Natural killer cell (primary cell): ENCODE measurements around the gene MFSD12. TPM values are rescaled to one million over a fixed set of nuclear protein-coding genes. Genes with fewer than 3 reads are reported as not detected.

Experiments
- ATAC-seq, 3 donors: fragments of 150-1000 bp in 2 of 3; fragments of 200-7000 bp in 1 of 3; cut with Tn5 transposase; 1 replicate in 1 of 3; 2 replicates in 2 of 3; pipeline ENCODE4 v1.10.0; 2021; ENCODE audit warnings: mild to moderate bottlenecking in 2 of 3, moderate library complexity in 2 of 3
- DNase-seq, 2 donors: peaks; one replicate each; pipeline versions ENCODE4 v3.0.0 to v3.0.0-alpha.2; 2013 to 2021; ENCODE audit warnings: mixed read lengths in 1 of 2
- H3K27ac ChIP-seq: one replicate; pipeline ENCODE4 v1.5.1; 2013; ENCODE audit warnings: mild to moderate bottlenecking, low read length
- H3K27me3 ChIP-seq: one replicate; pipeline ENCODE4 v1.6.1; 2013; ENCODE audit warnings: low read length; ENCODE audit not compliant: control insufficient read depth, insufficient read depth
- H3K36me3 ChIP-seq: one replicate; pipeline ENCODE4 v1.6.1; 2013; ENCODE audit warnings: low read length; ENCODE audit not compliant: control insufficient read depth, insufficient read depth
- H3K4me1 ChIP-seq: one replicate; pipeline ENCODE4 v1.6.1; 2013; ENCODE audit warnings: low read length; ENCODE audit not compliant: control insufficient read depth, insufficient read depth
- H3K4me3 ChIP-seq: one replicate; pipeline ENCODE4 v1.5.1; 2013; ENCODE audit warnings: low read length
- H3K9me3 ChIP-seq: one replicate; pipeline ENCODE4 v1.6.1; 2013; ENCODE audit warnings: low read length; ENCODE audit not compliant: control insufficient read depth, insufficient read depth
- H3K27ac Mint-ChIP-seq, 2 donors: one replicate each; pipeline ENCODE4 v1.8.0; 2022; ENCODE audit warnings: mild to moderate bottlenecking in 2 of 2, mixed read lengths in 2 of 2, moderate library complexity in 1 of 2
- H3K27me3 Mint-ChIP-seq, 2 donors: one replicate each; pipeline ENCODE4 v1.8.0; 2022; ENCODE audit warnings: low read depth in 2 of 2, mixed read lengths in 2 of 2
- H3K36me3 Mint-ChIP-seq: one replicate; pipeline ENCODE4 v1.8.0; 2022; ENCODE audit warnings: mixed read lengths
- H3K4me1 Mint-ChIP-seq, 2 donors: one replicate each; pipeline ENCODE4 v1.8.0; 2022; ENCODE audit warnings: mixed read lengths in 2 of 2
- H3K4me3 Mint-ChIP-seq: one replicate; pipeline ENCODE4 v1.8.0; 2022; ENCODE audit warnings: mild to moderate bottlenecking, moderate library complexity, mixed read lengths
- H3K9me3 Mint-ChIP-seq, 2 donors: one replicate each; pipeline ENCODE4 v1.8.0; 2022; ENCODE audit warnings: mixed read lengths in 2 of 2
- CTCF ChIP-seq: fragments of 200-600 bp; IDR thresholded peaks from one replicate; pipeline ENCODE4 v1.8.0; 2022; ENCODE audit warnings: antibody characterized with exemption
- WGBS: methylation state at CpG from one replicate; pipeline ENCODE4 v1.1.7; 2013; ENCODE audit warnings: missing lambda C conversion rate; ENCODE audit not compliant: insufficient coverage; 5-methylcytosine and 5-hydroxymethylcytosine counted together
- intact Hi-C: fragments of 100-400 bp; cut with micrococcal nuclease; formaldehyde crosslinking; loops from one replicate; pipeline ENCODE4 v1.14.2; 2022
- total RNA-seq, 4 donors: library from RNA; stranded (reverse); fragments of 120-200 nt in 1 of 4; gene quantifications; one replicate each; pipeline versions ENCODE4 v1.2.3 to v1.2.4, GENCODE V29; 2013 to 2022

Gene MFSD12
- total RNA-seq, 3 donors from 2014 or later (not counting 1 experiment from before 2014, with no cell fraction given), result 29.8 to 34.5 (median 33.6) TPM

GRCh38 chr19:3549816-3550215, 7.6 kb downstream of the MFSD12 start:
- DNase-seq, result no peak
- H3K27ac ChIP-seq, result no peak overlapping the region
- intact Hi-C loops, result no loop called here

GRCh38 chr19:3548606-3549005, 8.8 kb downstream of the MFSD12 start:
- H3K4me3 ChIP-seq, result no peak overlapping the region
- Mint-ChIP-seq H3K9me3 (no peaks in the 10 kb centered on the region), H3K4me3 (no peak overlapping the region), H3K27me3 (no peaks in the 10 kb centered on the region), H3K27ac (no peak overlapping the region), H3K36me3 (no peaks in the 10 kb centered on the region), H3K4me1 (peaks cover 0 to 23% of the 10 kb centered on the region in 2 donors)
- peaks cover 27% of the 10 kb centered on the region for H3K36me3 ChIP-seq
- no peaks in the 10 kb centered on the region for H3K9me3 ChIP-seq
- H3K27ac ChIP-seq, result no peak overlapping the region
- no peak for TF ChIP-seq CTCF
- H3K27me3 ChIP-seq, result no peaks in the 10 kb centered on the region
- ATAC-seq (peak in 2 of 3 donors; percentile 14 to 44), DNase-seq (no peak)
- peaks cover 25% of the 10 kb centered on the region for H3K4me1 ChIP-seq
- 86% methylated on average over 14 of the region's 14 CpGs for WGBS
- intact Hi-C loops, result no loop called here

More at GRCh38 chr19:3549816-3550215, 7.6 kb downstream of the MFSD12 start:
- Histone ChIP-seq H3K27me3 (no peaks in the 10 kb centered on the region), H3K36me3 (peaks cover 20% of the 10 kb centered on the region), H3K4me1 (peaks cover 37% of the 10 kb centered on the region), H3K4me3 (no peak overlapping the region), H3K9me3 (no peaks in the 10 kb centered on the region)
- Mint-ChIP-seq H3K4me1 (peaks cover 0 to 28% of the 10 kb centered on the region in 2 donors), H3K4me3 (no peak overlapping the region), H3K27ac (no peak overlapping the region), H3K36me3 (no peaks in the 10 kb centered on the region), H3K9me3 (no peaks in the 10 kb centered on the region), H3K27me3 (no peaks in the 10 kb centered on the region)
- ATAC-seq, result no peak
- 93% methylated on average over 10 of the region's 10 CpGs for WGBS
- no peak for TF ChIP-seq CTCF

GRCh38 chr19:3547767-3548282, 9.6 kb downstream of the MFSD12 start:
- 94% methylated on average over 36 of the region's 36 CpGs for WGBS
- Mint-ChIP-seq H3K36me3 (no peaks in the 10 kb centered on the region), H3K4me1 (peaks cover 0 to 19% of the 10 kb centered on the region in 2 donors), H3K27me3 (no peaks in the 10 kb centered on the region), H3K4me3 (no peak overlapping the region), H3K27ac (peak overlapping the region in 1 of 2 donors; percentile 56), H3K9me3 (no peaks in the 10 kb centered on the region)
- no peaks in the 10 kb centered on the region for H3K27me3 ChIP-seq
- ATAC-seq (no peak), DNase-seq (no peak)
- H3K4me1 ChIP-seq, result peaks cover 19% of the 10 kb centered on the region
- no peaks in the 10 kb centered on the region for H3K9me3 ChIP-seq
- H3K27ac ChIP-seq, result no peak overlapping the region
- H3K36me3 ChIP-seq, result peaks cover 27% of the 10 kb centered on the region
- TF ChIP-seq CTCF, result peak; percentile 23
- no peak overlapping the region for H3K4me3 ChIP-seq
- intact Hi-C loops, result no loop called here

- H3K27me3 Mint-ChIP-seq, result no peaks in the 10 kb centered on the region
- ATAC-seq (no peak), DNase-seq (peak in 1 of 2 donors; percentile 49)
- Histone ChIP-seq H3K4me1 (peaks cover 14% of the 10 kb centered on the region), H3K27me3 (no peaks in the 10 kb centered on the region), H3K4me3 (no peak overlapping the region), H3K9me3 (no peaks in the 10 kb centered on the region), H3K36me3 (peaks cover 27% of the 10 kb centered on the region), H3K27ac (no peak overlapping the region)
- H3K36me3 Mint-ChIP-seq, result no peaks in the 10 kb centered on the region
- H3K4me3 Mint-ChIP-seq, result no peak overlapping the region
- TF ChIP-seq CTCF, result peak; percentile 53
- peak overlapping the region in 1 of 2 donors; percentile 56 for H3K27ac Mint-ChIP-seq
- peaks cover 0 to 19% of the 10 kb centered on the region in 2 donors for H3K4me1 Mint-ChIP-seq
- 92% methylated on average over 15 of the region's 15 CpGs for WGBS
- H3K9me3 Mint-ChIP-seq, result no peaks in the 10 kb centered on the region
- intact Hi-C loops, result no loop called here
Measured at GRCh38 chr19:3547301-3547731, 10.1 kb downstream of the MFSD12 start.
